ENCODE data around the gene CTCF.

Gene CTCF

GRCh38 chr16:67594956-67595355 is 32.6 kb downstream of the CTCF start:
- DNase-seq (ENCODE audit: low spot score): no peak

GRCh38 chr16:67598527-67598926 is 36.2 kb downstream of the CTCF start:
- no peak for DNase-seq (ENCODE audit: low spot score)

GRCh38 chr16:67605641-67606040 is 43.3 kb downstream of the CTCF start:
- no peak for DNase-seq (ENCODE audit: low spot score)

GRCh38 chr16:67606632-67607031 is 44.3 kb downstream of the CTCF start:
- no peak for DNase-seq (ENCODE audit: low spot score)

GRCh38 chr16:67608364-67608763 is 46.0 kb downstream of the CTCF start:
- no peak for DNase-seq (ENCODE audit: low spot score)

- DNase-seq (ENCODE audit: low spot score): no peak
Measured at GRCh38 chr16:67613808-67614207, 51.5 kb downstream of the CTCF start.

- no peak for DNase-seq (ENCODE audit: low spot score)
Measured at GRCh38 chr16:67628216-67628615, 65.9 kb downstream of the CTCF start.

- DNase-seq (ENCODE audit: low spot score): no peak
Measured at GRCh38 chr16:67632415-67633172, 70.3 kb downstream of the CTCF start.

- no peak for DNase-seq (ENCODE audit: low spot score)
Measured at GRCh38 chr16:67636713-67637112, 74.4 kb downstream of the CTCF start.

GRCh38 chr16:67637625-67638024 is 75.3 kb downstream of the CTCF start:
- DNase-seq (ENCODE audit: low spot score): no peak

GRCh38 chr16:67641779-67642708 is 79.7 kb downstream of the CTCF start:
- DNase-seq (ENCODE audit: low spot score): no peak

- DNase-seq (ENCODE audit: low spot score): no peak
Measured at GRCh38 chr16:67644038-67644437, 81.7 kb downstream of the CTCF start.

GRCh38 chr16:67645397-67646121 is 83.2 kb downstream of the CTCF start:
- peak; percentile 16 for DNase-seq (ENCODE audit: low spot score)

- DNase-seq (ENCODE audit: low spot score): no peak
Measured at GRCh38 chr16:67647111-67647651, 84.9 kb downstream of the CTCF start.

GRCh38 chr16:67647681-67648080 is 85.4 kb downstream of the CTCF start:
- no peak for DNase-seq (ENCODE audit: low spot score)

- DNase-seq (ENCODE audit: low spot score): no peak
Measured at GRCh38 chr16:67648088-67648763, 85.9 kb downstream of the CTCF start.

GRCh38 chr16:67648764-67649407 is 86.6 kb downstream of the CTCF start:
- DNase-seq (ENCODE audit: low spot score): no peak

GRCh38 chr16:67649494-67649931 is 87.2 kb downstream of the CTCF start:
- DNase-seq (ENCODE audit: low spot score): no peak

- DNase-seq (ENCODE audit: low spot score): no peak
Measured at GRCh38 chr16:67650023-67650422, 87.7 kb downstream of the CTCF start.

- DNase-seq (ENCODE audit: low spot score): no peak
Measured at GRCh38 chr16:67651039-67651438, 88.7 kb downstream of the CTCF start.

- no peak for DNase-seq (ENCODE audit: low spot score)
Measured at GRCh38 chr16:67651847-67652246, 89.5 kb downstream of the CTCF start.

Measured in CD4-positive, alpha-beta T cell treated with Interleukin-15 for 4 hours (primary cell).